ENCODE results near the gene ZFYVE28. TPM values are rescaled to one million over a fixed set of nuclear protein-coding genes. Genes with fewer than 3 reads are reported as not detected.
A peak's percentile ranks its signal among the peaks of the same experiment; 100 is the strongest.
"Not testable (repeated sequence)": the region's sequence is repeated elsewhere in the genome, so short reads cannot be mapped to it uniquely, and the experiment has no call there.

Gene ZFYVE28
- total RNA-seq = 10 to 100 TPM in 1 of 2 donors, 1 to 10 TPM in 1; 6.6 to 30.2 TPM

GRCh38 chr4:2417765-2418649 is at the start of gene ZFYVE28:
TSS of gene ZFYVE28 (minus strand) at chr4:2418645. CDS start at chr4:2418323, 322 bp downstream.
- TF ChIP-seq POLR2A (IDR thresholded peaks at IDR 0.05) (no peak), CTCF (IDR thresholded peaks at IDR 0.05) (no peak), POLR2AphosphoS5 (IDR thresholded peaks at IDR 0.05) (no peak)
- no peaks in the 10 kb centered on the region for H3K36me3 ChIP-seq
- H3K4me3 ChIP-seq = peak within 1 kb of the TSS; percentile 56 to 60
- intact Hi-C loops (cut with DNase I) = loop anchor here (5.0 to 10.0 kb wide), 3 partner anchors 49 to 544 kb away; partner anchors contain the start of genes GRK4, MXD4, NOP14 and RNF4
- H3K27me3 ChIP-seq (replicated peaks; ENCODE audit: insufficient read depth) = no peaks in the 10 kb centered on the region
- no peak within 1 kb of the TSS for H3K27ac ChIP-seq
- no peaks in the 10 kb centered on the region for H3K9me3 ChIP-seq
- peaks cover 4% of the 10 kb centered on the region for H3K4me1 ChIP-seq (replicated peaks)
- WGBS = under 1% methylated on average over 59 of the region's 90 CpGs
- DNase-seq (ENCODE audit: low spot score) = no peak

GRCh38 chr4:2465544-2465943 is 47.1 kb upstream of the ZFYVE28 start:
- H3K9me3 ChIP-seq; H3K4me1 ChIP-seq (replicated peaks); H3K36me3 ChIP-seq; H3K27ac ChIP-seq; H3K4me3 ChIP-seq; DNase-seq (ENCODE audit: low spot score); H3K27me3 ChIP-seq (replicated peaks; ENCODE audit: insufficient read depth): not testable (repeated sequence)
- intact Hi-C loops (cut with DNase I) = loop anchor here (5.0 to 10.0 kb wide), 2 partner anchors 48 to 399 kb away; partner anchors contain the start of genes CFAP99 and ZFYVE28

- H3K27ac ChIP-seq = no peak overlapping the region
- intact Hi-C loops (cut with DNase I) = loop anchor here (5.0 to 10.0 kb wide), 2 partner anchors 48 to 400 kb away; partner anchors contain the start of genes CFAP99 and ZFYVE28
- H3K36me3 ChIP-seq = no peaks in the 10 kb centered on the region
- H3K27me3 ChIP-seq (replicated peaks; ENCODE audit: insufficient read depth) = no peaks in the 10 kb centered on the region
- no peaks in the 10 kb centered on the region for H3K4me1 ChIP-seq (replicated peaks)
- no peak overlapping the region for H3K4me3 ChIP-seq
- WGBS = 94% methylated on average over 6 of the region's 6 CpGs
- DNase-seq (ENCODE audit: low spot score) = no peak
- H3K9me3 ChIP-seq = no peaks in the 10 kb centered on the region
- TF ChIP-seq POLR2AphosphoS5 (IDR thresholded peaks at IDR 0.05) (no peak), POLR2A (IDR thresholded peaks at IDR 0.05) (no peak), CTCF (IDR thresholded peaks at IDR 0.05) (no peak)
These were observed 46.6 kb upstream of the ZFYVE28 start for GRCh38 chr4:2465032-2465431.

- Histone ChIP-seq H3K4me3 (peak overlapping the region; percentile 45 to 52), H3K4me1 (replicated peaks) (no peaks in the 10 kb centered on the region), H3K27ac (peak overlapping the region in 1 of 2 donors; percentile 48), H3K9me3 (no peaks in the 10 kb centered on the region), H3K36me3 (no peaks in the 10 kb centered on the region), H3K27me3 (replicated peaks; ENCODE audit: insufficient read depth) (no peaks in the 10 kb centered on the region)
- no peak for DNase-seq (ENCODE audit: low spot score)
- no peak for TF ChIP-seq CTCF (IDR thresholded peaks at IDR 0.05)
- no peak for TF ChIP-seq POLR2AphosphoS5 (IDR thresholded peaks at IDR 0.05)
- TF ChIP-seq POLR2A (IDR thresholded peaks at IDR 0.05) = no peak
- WGBS = 39% methylated on average over 32 of the region's 35 CpGs
- intact Hi-C loops (cut with DNase I) = loop anchor here (5.0 to 10.0 kb wide), 2 partner anchors 241 to 402 kb away; no protein-coding TSS in a partner anchor
These were observed 44.7 kb upstream of the ZFYVE28 start for GRCh38 chr4:2462992-2463762.
